Stimulated activated memory B cell treated with anti-CD40 and anti-IgM and Interleukin-4, amounts not matched to agents 10 μg/mL and 1 μg/mL and 100 μg/mL, for 72 hours (primary cell): ENCODE measurements around the gene NCAPG.

Source experiments
- ATAC-seq: fragments of 150-1000 bp; cut with Tn5 transposase; 2 replicates; pipeline ENCODE4 v1.10.0; 2021
- H3K27ac Mint-ChIP-seq: one replicate; pipeline ENCODE4 v1.8.0; 2022; ENCODE audit warnings: mild to moderate bottlenecking, mixed read lengths
- H3K27me3 Mint-ChIP-seq: one replicate; pipeline ENCODE4 v1.8.0; 2022; ENCODE audit warnings: mixed read lengths
- H3K36me3 Mint-ChIP-seq: one replicate; pipeline ENCODE4 v1.8.0; 2022; ENCODE audit warnings: mixed read lengths
- H3K4me1 Mint-ChIP-seq: one replicate; pipeline ENCODE4 v1.8.0; 2022; ENCODE audit warnings: mixed read lengths
- H3K4me3 Mint-ChIP-seq: one replicate; pipeline ENCODE4 v1.8.0; 2022; ENCODE audit warnings: mild to moderate bottlenecking, moderate library complexity, mixed read lengths
- H3K9me3 Mint-ChIP-seq: one replicate; pipeline ENCODE4 v1.8.0; 2022; ENCODE audit warnings: mixed read lengths

Gene NCAPG

DNA sequence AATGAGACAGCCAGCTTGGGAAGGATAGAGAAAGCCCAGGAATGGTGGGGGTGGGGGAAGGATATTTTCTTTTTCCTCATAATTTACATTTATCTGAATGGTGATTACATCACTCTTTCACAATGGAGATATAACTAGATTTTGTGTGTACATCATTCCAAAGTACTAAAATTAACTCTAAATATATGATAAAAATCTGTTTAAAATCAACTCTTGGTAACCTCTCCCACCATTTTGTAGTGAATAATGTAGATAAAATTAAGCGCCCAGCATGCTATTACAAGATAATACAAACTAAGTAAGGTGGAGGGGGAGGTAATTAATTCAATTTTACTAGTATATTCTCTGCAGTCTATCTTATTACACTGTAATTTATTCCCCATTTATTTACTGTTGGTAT, 78.9 kb downstream of the NCAPG start:
- no peaks in the 10 kb centered on the region for H3K4me1 Mint-ChIP-seq

DNA sequence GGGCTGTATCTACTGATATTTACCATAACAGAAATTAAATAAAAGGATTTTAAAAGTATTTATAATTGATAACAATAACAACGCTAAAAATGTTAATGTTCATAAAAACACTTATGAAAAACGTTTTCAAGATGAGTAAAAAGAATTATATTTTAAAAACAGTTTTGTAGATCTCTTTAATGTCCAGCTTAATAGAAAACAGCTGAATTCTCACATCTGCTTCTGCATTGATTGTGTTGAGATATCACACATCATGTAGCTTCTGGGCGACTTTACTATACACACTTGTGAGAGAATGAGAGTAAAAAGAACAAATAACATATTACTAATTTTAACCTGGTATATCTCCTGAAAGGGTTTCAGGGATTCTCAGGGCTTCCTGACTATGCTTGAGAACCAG, 83.6 kb downstream of the NCAPG start:
- Mint-ChIP-seq H3K4me1 (no peaks in the 10 kb centered on the region), H3K9me3 (no peaks in the 10 kb centered on the region), H3K27ac (no peak overlapping the region), H3K4me3 (no peak overlapping the region), H3K36me3 (peaks cover 35% of the 10 kb centered on the region), H3K27me3 (no peaks in the 10 kb centered on the region)
- ATAC-seq = no peak

More for the DNA sequence above, 78.9 kb downstream of the NCAPG start:
- H3K9me3 Mint-ChIP-seq = no peaks in the 10 kb centered on the region
- no peaks in the 10 kb centered on the region for H3K27me3 Mint-ChIP-seq
- H3K4me3 Mint-ChIP-seq = no peak overlapping the region
- ATAC-seq = no peak
- H3K27ac Mint-ChIP-seq = no peak overlapping the region
- peaks cover 23% of the 10 kb centered on the region for H3K36me3 Mint-ChIP-seq
